Measurements from ENCODE around the gene RBM33. TPM values are rescaled to one million over a fixed set of nuclear protein-coding genes. Genes with fewer than 3 reads are reported as not detected.
A peak's percentile ranks its signal among the peaks of the same experiment; 100 is the strongest.

Gene RBM33
- polyA plus RNA-seq, 3 donors, result 15.0 to 27.7 (median 22.2) TPM

- Mint-ChIP-seq H3K4me1 (peaks cover 17% of the 10 kb centered on the region), H3K27ac (no peak overlapping the region), H3K27me3 (ENCODE audit: low read depth in 3 of 3) (no peaks in the 10 kb centered on the region), H3K9me3 (no peaks in the 10 kb centered on the region), H3K4me3 (no peak overlapping the region), H3K36me3 (peaks cover 42 to 43% of the 10 kb centered on the region in 2 donors)
- no peak overlapping the region for H3K4me2 ChIP-seq (replicated peaks; ENCODE audit: extremely low read depth, low read length, poor library complexity, severe bottlenecking)
- H3K4me1 ChIP-seq (ENCODE audit: control insufficient read depth in 1 of 2, insufficient read depth in 2 of 2, low read length in 2 of 2), result peaks cover 5 to 8% of the 10 kb centered on the region in 2 donors
- TF ChIP-seq CTCF (IDR thresholded peaks at IDR 0.05), result no peak
- WGBS (ENCODE audit: insufficient coverage), result 90% methylated on average over 2 of the region's 6 CpGs
- peaks cover 53% of the 10 kb centered on the region for H3K79me2 ChIP-seq (ENCODE audit: insufficient read depth, low read length)
- H3K9ac ChIP-seq (ENCODE audit: insufficient read depth, low read length, poor library complexity, severe bottlenecking), result no peak overlapping the region
- H3K9me3 ChIP-seq (replicated peaks in 1 of 2; ENCODE audit: control insufficient read depth in 1 of 2, insufficient read depth in 1 of 2, low read length in 2 of 2), result no peaks in the 10 kb centered on the region
- H3K4me3 ChIP-seq (replicated peaks in 1 of 3; ENCODE audit: low read depth in 2 of 3, low read length in 3 of 3), result no peak overlapping the region
- H3K27ac ChIP-seq (ENCODE audit: low read depth in 1 of 2, low read length in 2 of 2), result peak overlapping the region in 1 of 2 donors; percentile 18
- H3K27me3 ChIP-seq (ENCODE audit: control insufficient read depth in 2 of 2, insufficient read depth in 2 of 2, low read length in 2 of 2), result no peaks in the 10 kb centered on the region
- H4K20me1 ChIP-seq (ENCODE audit: insufficient read depth, low read length), result peaks cover 95% of the 10 kb centered on the region
- peaks cover 88 to 98% of the 10 kb centered on the region in 2 donors for H3K36me3 ChIP-seq (replicated peaks in 1 of 2; ENCODE audit: control insufficient read depth in 1 of 2, insufficient read depth in 2 of 2, low read length in 2 of 2)
- DNase-seq, result no peak
- intact Hi-C loops (cut with micrococcal nuclease), result no loop called here
- H2AFZ ChIP-seq (ENCODE audit: insufficient read depth, low read depth, low read length, poor library complexity, severe bottlenecking), result no peak overlapping the region
Observed at GRCh38 chr7:155710031-155710430, 65.6 kb downstream of the RBM33 start.

GRCh38 chr7:155710530-155710929 is 66.1 kb downstream of the RBM33 start:
- H2AFZ ChIP-seq (ENCODE audit: insufficient read depth, low read depth, low read length, poor library complexity, severe bottlenecking), result no peak overlapping the region
- no peak for TF ChIP-seq CTCF (IDR thresholded peaks at IDR 0.05)
- H3K4me1 ChIP-seq (ENCODE audit: control insufficient read depth in 1 of 2, insufficient read depth in 2 of 2, low read length in 2 of 2), result peaks cover 5 to 8% of the 10 kb centered on the region in 2 donors
- H3K27me3 ChIP-seq (ENCODE audit: control insufficient read depth in 2 of 2, insufficient read depth in 2 of 2, low read length in 2 of 2), result no peaks in the 10 kb centered on the region
- no peak for DNase-seq
- H3K9me3 Mint-ChIP-seq, result no peaks in the 10 kb centered on the region
- no peaks in the 10 kb centered on the region for H3K9me3 ChIP-seq (replicated peaks in 1 of 2; ENCODE audit: control insufficient read depth in 1 of 2, insufficient read depth in 1 of 2, low read length in 2 of 2)
- H3K4me2 ChIP-seq (replicated peaks; ENCODE audit: extremely low read depth, low read length, poor library complexity, severe bottlenecking), result no peak overlapping the region
- peaks cover 41 to 43% of the 10 kb centered on the region in 2 donors for H3K36me3 Mint-ChIP-seq
- intact Hi-C loops (cut with micrococcal nuclease), result no loop called here
- H3K4me3 Mint-ChIP-seq, result no peak overlapping the region
- H3K79me2 ChIP-seq (ENCODE audit: insufficient read depth, low read length), result peaks cover 50% of the 10 kb centered on the region
- H3K4me1 Mint-ChIP-seq, result peaks cover 17% of the 10 kb centered on the region
- peaks cover 88 to 98% of the 10 kb centered on the region in 2 donors for H3K36me3 ChIP-seq (replicated peaks in 1 of 2; ENCODE audit: control insufficient read depth in 1 of 2, insufficient read depth in 2 of 2, low read length in 2 of 2)
- H3K27ac Mint-ChIP-seq, result no peak overlapping the region
- no peaks in the 10 kb centered on the region for H3K27me3 Mint-ChIP-seq (ENCODE audit: low read depth in 3 of 3)
- peak overlapping the region in 1 of 2 donors; percentile 18 for H3K27ac ChIP-seq (ENCODE audit: low read depth in 1 of 2, low read length in 2 of 2)
- H4K20me1 ChIP-seq (ENCODE audit: insufficient read depth, low read length), result peaks cover 95% of the 10 kb centered on the region
- 100% methylated on average over 1 of the region's 1 CpG for WGBS (ENCODE audit: insufficient coverage)
- no peak overlapping the region for H3K9ac ChIP-seq (ENCODE audit: insufficient read depth, low read length, poor library complexity, severe bottlenecking)
- H3K4me3 ChIP-seq (replicated peaks in 1 of 3; ENCODE audit: low read depth in 2 of 3, low read length in 3 of 3), result no peak overlapping the region
